Peyer's patch (tissue), 4 donors: Measurements from ENCODE around the gene NAA38.

Experiments used
- CTCF ChIP-seq, 6 experiments: fragments of 450-650 bp in 4 of 6; fragments of 200-600 bp in 2 of 6; sonication (generic) in 1 of 6; IDR thresholded peaks; one replicate each; pipeline ENCODE4 v1.5.1; 2017 to 2019; ENCODE audit warnings: antibody characterized with exemption in 6 of 6, mild to moderate bottlenecking in 3 of 6, moderate library complexity in 1 of 6
- POLR2A ChIP-seq, 2 donors: fragments of 450-650 bp; IDR thresholded peaks; one replicate each; pipeline ENCODE4 v1.5.1; 2017; ENCODE audit warnings: antibody characterized with exemption in 2 of 2, mild to moderate bottlenecking in 2 of 2, moderate library complexity in 2 of 2

- TF ChIP-seq CTCF (IDR thresholded peaks at IDR 0.05) (no peak), POLR2A (IDR thresholded peaks at IDR 0.05) (no peak)
Measured at GRCh38 chr17:7818026-7818425, 39.3 kb downstream of the NAA38 start.
